HG02973 (cell line): ENCODE results near the gene ESRRB.

Experiments used
- ATAC-seq: cut with Tn5 transposase; IDR thresholded peaks from one replicate; pipeline ENCODE4 v1.9.1; 2021; ENCODE audit warnings: moderate library complexity; ENCODE audit not compliant: unreplicated experiment

ESRRB gene

DNA sequence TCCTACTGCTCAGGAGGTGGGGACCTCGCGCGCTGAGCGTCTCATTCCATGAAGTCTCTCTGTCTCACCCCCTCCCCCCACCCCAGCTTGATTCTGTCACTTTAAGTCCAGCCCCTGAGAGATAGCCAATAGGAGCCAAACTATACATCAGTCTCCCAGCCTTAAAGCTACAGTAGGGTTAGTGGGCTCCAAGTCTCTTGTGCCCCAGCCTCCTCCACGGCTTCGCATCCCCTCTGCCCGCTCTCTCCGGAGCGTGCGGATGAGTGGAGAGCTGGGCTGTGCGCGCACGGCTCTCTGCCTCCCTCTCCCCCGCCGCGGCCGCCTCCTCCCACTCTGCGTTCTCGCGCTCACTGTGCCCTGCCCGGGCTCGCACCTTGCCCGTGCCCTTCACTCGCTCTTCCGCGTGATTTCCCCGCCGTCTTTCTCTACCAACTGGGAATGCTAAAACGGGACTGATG lies at the start of gene ESRRB:
Gene ESRRB, plus strand, starts transcription at position 191 of the 458 bp plus-strand sequence. Its CDS starts 265 bp downstream, at position 456.
- no peak for ATAC-seq

DNA sequence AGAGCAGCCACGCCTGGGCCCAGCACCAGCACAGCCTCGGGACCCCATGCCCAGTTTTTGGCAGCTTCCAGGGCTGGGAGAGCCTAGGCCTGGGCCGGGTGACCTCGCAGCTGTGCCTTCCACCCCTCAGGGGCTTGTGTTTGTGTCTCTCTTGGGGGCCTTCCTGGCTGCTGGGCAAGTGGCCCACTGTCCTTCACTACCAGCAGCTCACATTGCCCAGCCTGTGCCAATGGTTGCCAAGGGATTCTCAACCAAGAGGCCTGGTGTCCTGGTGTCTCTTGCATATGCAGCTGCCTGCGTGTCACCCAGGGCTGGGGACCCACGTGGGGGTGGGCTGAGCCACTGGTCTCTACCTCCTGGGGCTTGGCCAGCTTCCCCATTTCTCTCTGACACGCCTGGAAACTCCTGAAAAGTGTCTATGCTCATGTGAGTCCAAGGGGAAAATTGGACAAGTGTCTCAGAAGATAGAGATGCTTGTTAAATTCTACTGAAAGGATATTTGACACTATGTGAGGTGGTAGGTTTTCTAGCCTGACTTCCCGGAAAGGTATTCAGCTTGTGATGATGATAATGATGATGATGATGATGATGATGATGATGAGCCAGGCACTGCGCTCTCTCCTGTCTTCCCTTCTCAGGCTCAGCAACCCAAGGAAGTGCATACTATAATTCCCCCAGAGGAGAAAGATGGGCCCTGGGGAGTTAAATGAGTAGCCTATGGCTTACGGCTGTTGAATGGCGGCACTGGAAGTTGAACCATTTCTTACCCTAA lies 48.8 kb upstream of the ESRRB start:
- ATAC-seq: no peak

DNA sequence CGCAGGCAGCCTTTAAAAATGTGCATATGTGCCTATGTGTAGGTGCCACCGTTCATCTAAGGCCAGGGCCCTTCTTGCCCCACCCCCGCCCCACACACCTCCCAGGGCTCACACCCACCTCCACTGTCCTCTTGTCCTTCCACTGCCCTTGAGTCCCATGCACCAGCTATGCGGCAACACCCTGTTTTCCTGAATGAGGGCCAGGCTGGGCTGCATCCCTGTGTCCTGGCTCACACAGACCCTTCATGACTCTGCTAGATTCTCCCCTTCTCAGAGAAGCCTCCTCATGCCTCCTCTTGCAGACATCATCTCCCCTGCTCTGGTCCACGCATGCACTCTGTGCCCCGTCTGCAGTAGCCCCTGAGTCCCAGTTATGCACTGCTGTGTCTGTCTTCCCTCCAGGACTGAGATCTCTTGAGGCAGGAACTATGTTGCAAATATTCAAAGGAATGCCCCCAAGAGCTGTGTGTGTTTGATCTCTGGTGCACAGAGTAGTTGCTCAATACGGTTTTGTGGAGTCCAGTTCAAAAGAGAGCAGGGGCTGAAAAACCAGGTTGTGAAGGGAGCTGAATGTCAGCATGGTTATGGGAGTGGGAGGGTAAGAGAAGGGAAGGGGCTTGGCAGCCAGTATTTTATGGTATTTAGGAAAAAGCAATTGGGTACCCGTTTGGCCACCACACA lies 47.3 kb upstream of the ESRRB start:
- ATAC-seq: no peak

DNA sequence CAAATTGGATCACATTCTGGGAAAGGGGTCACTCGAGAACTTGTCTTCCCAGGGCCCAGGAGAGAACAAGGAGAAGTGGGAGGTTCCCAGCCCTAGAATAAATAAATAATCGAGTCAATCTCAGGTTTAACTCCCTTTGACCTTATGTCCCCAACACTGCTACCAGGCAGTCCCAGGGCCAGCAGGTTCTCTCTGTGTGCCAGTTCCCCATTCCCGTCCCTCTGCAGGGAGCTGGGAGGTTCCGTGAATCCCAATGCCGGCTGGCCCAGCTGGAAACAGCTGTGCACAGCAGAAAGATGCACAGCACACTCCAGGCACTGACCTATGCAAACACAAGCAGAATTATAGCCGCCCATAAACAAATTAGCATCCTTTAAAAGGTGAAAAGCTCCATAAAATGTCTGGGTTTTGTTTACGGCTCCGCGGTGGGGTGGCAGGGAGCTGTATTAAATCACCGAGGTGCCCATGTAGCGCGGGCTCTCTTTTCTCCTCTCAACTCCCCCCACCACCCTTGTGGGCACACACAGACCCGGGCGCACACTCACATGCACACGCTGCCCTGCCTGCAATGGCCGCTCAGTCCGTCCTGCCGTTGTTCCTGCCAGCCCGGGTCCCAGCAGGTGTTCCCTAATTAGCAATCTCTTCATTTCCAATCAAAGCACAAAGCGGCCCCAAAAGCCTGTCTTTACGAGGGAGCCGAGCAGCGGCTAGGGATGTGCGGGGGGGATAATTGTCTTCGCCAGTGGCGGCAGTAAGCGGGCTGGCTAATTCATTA lies 46.6 kb upstream of the ESRRB start:
- ATAC-seq: no peak

DNA sequence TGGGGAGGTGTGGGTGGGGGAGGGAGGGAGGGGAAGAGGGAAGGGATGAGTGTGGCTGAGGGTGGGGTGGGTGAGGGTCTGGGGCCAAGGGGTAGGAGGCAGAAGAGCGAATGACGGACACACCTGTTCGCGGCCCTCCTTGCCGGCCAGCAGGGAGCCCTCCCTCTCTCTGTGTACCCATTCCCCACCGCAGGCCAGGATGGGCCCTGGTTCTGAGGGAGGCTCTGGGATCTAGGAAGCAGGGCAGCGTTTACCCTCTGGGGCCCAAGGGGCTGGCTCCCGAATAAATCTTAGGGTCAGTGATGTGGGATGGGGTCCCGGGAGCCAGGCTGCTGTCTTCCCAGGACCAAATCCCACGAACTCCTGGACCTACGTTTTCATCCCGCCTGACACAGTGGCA lies 46.0 kb upstream of the ESRRB start:
- ATAC-seq: no peak

DNA sequence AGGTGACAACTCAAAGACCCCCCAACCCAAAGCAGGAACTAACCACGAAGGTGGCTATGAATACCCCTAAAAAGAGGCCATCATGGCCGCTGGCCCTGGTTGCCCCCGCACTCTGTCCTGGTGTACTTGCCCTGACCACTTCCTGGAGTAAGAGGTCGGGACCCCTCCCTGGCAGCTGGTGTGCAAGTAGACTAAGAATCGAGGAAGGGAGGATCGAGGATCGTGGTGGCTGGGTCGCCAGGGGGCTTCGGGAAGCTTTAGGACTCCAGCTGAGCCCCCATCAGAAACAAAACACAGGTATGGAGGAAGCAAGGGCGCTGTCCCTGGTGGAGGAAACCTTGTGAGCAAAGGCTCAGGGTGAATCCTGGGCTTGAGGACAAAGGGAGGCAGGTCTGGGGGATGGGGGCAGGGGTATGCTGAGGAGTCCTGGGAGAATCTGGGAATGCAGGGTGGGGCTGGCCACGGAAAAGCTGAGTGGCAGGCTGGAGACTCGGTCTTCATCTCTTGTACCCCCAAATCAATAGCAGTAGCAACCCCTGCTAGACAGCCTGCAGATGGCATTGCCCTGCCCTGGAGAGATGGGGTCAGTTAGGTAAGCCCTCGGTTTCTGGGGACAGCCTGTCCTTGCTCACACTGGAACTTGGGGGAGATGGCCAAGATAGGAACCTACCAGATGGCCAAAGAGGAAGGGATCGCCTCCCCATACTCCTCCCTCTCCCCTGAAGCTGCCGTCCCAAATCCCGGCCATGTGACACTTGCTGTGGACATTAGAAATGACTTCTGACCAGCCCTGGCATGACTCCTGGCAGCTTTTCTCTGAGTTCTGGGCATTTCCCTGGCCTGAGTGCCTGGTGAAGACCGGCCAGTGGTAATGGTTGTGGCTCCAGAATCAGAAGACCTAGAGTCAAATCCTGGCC lies 45.3 kb upstream of the ESRRB start:
- no peak for ATAC-seq

DNA sequence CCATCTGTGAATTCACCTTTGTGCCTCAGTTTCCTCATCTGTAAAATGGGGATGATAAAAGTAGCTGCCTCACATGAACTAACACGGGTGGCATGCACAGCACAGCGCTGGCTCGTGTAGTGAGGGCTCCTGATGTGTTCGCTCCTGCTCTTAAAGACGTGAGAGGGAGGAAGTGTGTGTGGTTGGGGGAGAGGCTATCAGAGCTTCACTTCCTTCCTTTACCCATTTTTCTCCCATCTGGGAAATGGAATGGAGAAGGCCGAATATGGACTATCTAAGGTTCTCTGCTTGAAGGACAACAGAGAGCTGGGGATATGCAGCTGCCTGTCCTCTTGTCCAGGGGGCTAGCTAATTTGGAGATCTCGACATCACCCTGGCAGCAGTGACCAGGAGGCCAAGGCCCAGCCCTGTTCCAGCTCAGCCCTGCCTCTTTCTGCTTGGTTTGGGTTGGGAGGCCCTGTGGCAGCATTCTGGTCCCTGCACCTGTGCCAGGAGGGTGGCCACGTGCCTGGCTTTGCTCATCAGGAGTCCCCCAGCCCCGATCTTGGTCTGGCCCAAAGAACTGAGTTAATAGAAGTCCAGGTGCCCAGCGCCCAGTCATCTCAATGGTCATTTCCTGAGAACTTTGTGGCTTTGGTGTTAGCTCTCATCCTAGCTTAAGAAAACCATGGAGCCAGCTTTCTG lies 44.5 kb upstream of the ESRRB start:
- no peak for ATAC-seq

DNA sequence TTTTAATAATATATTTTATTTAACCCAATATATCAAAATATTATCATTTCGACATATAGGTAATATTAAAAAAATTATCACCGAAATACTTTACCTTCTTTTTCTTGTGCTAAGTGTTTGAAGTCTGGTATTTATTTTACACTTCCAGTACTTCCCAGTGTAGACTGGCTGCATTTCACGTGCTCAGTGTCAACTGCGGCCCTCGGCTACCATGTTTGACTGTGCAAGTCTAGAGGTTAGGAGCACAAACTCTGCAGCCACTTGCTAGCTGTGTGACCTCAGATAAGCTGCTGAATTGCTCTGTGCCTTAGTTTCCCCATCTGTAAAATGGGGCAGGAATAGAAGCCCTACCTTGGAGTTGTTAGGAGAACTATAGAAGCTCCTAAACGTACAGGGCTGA lies 42.3 kb upstream of the ESRRB start:
- ATAC-seq: no peak

DNA sequence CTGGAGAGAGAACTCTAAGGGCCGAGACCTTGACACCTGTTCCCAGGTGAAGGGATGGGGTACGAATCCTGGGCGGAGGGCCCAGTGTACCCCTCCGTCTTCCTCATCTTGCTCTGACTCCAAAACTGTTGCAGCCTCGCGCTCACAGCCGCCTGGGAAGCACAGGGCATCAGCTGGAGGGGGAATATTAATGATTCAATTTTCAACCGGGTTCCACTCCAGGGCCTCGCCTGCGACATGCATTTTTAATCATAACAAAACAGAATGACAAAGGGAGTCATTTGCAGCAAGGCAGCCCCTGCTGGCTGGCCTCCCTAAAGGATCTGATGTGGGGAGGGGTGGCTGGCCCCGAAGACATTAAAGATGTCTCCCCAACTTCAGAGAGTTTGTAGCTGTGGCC lies 41.6 kb upstream of the ESRRB start:
- no peak for ATAC-seq

DNA sequence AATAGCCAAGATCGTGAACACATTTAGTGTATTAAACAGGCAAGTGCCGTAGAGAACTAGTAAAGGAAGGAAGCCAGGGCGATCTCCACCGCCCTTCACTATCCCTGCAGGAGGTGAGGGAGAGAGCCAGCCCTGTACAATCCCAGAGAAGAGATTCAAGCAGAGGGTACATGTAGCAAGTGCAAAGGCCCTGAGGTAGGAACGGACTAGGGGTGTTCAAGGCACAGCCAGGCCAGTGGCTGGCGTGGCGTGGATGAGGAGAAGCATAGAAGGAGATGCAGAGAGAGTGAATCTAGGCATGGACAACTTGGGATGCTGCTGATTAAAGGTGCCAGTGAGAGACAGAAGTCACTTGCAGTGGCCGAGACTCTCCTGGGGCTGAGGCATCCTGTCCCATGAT lies 39.1 kb upstream of the ESRRB start:
- ATAC-seq: no peak

DNA sequence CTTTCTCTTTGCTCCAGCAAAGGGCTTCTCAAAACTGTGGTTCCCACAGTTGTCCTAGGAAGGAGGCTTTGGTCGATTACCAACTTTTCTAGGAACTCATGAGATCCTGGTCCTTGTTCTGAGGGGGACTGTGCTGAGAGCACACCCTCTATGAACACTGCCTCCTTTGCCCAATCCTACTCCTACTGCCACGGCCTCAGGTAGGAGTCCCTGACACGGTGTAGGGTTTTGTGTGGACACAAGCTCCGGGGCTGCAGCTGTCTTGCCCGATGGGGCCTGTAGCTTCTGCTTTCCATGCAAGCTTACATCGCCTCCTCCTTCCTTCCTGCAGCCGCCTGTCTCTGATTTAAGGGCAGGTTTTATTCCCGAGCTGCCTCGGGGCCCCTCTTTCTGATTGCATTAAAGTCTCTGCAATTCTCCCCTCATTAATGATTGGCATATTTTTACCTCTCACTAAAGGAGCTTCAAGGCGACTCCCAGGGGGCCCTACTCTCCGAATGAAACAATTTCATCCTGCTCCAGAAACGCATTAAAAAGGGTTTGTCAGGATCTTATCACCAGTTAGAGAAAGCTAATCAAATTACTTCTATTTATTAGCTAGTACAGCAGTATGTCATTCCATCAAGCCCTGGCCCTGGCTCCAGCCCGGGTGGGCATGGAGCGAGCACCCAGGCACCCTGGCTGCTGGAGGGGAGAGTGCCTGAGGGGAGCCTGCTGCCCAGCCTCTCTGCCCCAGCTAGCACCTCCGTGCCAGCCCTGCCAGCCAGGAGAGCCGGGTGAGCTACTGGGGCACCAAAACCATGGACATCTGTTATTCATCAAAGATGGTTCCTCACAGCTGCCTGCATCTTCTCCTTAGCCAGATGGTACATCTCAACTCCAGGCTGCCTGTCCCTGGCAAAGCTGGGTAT lies 38.0 kb upstream of the ESRRB start:
- ATAC-seq: no peak

DNA sequence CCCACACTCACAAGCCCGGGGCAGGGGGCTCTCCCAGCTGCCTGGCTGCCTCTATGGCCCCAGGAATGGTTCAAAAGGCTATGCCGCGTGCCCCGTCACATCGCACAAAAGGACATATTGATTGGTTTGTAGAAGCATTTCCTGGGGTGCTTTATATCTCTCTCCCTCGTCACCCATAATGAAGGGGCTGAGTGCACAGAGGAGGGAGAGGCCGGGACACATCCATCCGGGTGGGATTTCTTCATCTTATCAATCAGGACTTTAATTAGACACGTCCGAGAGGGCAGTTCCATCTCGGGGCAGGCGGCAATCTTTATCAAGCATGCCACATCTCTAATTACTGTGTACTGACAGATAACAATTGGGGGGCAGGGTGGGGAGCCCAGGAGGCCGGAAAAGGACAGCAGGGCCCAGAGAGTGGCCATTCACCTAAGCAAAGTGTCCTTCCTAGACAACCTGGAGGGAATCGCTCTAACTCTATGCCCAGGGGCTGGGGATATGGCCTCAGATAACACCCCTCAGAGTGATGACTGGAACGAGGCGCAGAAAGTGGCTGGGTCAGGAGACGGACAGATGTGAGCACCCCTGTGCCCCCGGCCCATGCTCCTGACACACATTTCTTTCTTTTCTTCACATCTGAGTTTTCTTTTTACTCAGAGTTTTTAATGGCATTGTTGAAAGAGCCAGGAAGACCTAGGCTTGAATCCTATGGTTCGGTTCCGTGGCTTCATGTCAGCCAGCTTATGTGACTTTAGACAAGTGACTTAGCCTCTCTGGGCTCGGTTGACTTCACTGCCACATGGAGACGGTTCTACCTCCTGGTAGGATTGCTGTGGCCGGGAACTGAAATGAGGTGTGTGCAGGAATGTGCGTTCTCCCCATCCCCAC lies 36.0 kb upstream of the ESRRB start:
- ATAC-seq: no peak

DNA sequence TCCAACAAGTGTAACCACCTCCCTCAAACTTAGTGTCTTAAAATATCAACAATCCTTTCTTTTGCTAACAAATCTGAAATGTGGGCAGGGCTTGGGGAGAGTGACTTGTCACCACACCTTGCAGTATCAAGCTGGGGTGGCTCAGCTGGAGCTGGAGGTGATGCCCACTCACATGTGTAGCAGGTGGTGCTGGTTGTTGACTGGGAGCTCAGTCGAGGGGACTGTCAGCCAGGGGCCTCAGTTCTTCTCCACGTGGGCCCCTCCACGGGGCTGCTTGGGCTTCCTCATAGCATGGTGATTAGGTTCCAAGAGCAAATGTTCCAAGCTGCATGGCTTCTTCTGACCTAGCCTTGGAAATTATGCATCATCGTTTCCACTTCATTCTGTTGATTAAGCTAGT lies 32.6 kb upstream of the ESRRB start:
- no peak for ATAC-seq

DNA sequence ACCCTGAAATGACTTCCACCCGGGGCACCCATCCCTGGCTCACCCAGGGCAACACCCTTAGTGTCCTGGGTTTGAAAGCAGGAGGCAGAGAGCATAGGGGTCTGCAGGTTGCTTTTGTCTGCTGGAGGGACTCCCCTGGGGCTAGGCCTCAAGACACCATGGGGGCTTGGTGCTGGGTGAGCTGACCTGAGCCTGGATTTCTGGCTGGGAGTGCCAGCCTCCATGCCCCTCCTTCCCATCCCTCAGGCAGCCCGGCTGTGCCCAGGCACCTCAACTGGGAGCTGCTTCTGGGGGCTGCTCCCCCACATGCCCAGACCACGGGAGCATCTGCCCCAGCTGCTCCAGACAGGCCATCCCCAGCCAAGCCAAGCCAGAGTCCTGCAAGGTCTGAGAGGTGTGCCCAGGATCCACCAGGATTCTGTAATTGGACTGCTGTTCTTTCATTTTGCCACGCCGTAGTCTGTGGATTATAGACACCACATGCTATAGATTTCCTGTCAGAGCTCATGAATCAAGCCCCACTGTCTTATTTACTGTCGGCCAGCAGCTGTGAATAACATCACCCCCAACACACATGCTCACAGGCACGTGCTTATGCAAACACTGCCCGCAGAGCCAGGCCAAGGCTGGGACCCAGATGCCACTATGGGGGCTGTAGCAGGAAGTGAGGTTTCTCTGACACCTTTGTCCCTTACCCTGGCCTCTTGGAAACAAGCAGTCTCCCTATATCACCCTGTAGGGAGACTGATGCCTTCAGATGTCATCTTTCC lies 29.4 kb upstream of the ESRRB start:
- ATAC-seq: no peak

DNA sequence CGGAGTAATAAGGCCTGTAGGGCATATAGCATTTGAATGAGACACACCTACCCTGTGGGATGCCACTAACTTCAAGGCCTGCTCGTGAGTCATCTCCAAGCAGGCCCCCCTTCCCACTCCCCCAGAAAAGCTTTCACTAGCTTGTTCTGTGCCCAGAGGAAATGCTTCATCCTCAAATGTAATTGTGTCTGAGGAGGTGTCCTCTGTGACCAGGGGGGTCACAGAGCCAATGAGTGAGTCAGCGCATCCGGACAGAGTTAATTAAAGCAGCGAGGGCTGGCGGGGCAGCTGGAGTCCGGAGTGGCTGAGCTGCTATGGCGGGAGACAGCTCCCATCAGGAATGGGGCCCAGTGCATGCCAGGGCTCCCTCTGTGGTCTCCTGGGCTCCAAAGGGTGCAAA lies 27.0 kb upstream of the ESRRB start:
- ATAC-seq: no peak

DNA sequence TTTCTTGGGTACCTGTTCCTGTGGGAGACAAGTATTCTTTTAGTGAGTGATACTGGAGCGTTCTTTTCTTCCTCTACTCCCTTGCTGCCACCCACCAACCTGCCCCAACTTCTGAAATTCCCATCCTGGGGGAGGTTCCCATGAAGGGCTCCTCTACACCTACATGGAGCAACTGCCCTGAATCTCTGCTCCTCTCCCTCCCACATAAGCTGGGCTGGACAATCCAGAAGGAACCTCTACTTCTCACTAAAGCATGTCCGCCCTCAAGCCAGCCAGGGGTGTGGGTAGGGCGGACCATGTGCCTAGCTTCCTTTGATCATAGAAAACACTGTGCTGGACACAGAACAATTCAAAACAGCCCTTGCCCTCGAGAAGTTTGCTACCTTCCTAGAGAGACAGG lies 25.9 kb upstream of the ESRRB start:
- ATAC-seq: no peak

DNA sequence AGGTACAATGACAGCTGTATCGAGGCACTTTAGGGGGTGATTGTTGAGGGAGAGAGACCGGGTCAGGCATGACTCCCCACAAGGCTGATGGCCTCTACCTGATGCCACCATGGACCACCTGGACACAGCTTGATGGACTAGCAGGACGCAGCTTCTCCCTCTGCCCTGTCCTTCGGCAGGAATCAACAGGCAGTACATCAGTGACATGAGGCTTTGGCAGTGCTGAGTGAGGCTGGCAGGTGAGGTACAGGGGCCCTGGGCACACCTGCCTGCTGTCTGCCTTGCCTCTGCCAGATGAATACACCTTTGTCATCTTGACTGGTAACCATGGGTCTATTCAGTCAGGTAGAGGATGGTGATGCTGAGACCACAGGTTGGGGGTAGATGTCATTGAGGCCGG lies 25.3 kb upstream of the ESRRB start:
- no peak for ATAC-seq
